NT2/D1 (cell line): Measurements from ENCODE around the gene OR2T1.
"Not testable (repeated sequence)": the region's sequence is repeated elsewhere in the genome, so short reads cannot be mapped to it uniquely, and the experiment has no call there.

ENCODE experiments used
- DNase-seq: peaks from one replicate; pipeline ENCODE4 v3.0.0-alpha.2; 2011; ENCODE audit warnings: low read depth, low spot score
- H3K27me3 ChIP-seq: 2 replicates; pipeline ENCODE4 v1.6.0; 2011; ENCODE audit warnings: mild to moderate bottlenecking; ENCODE audit not compliant: insufficient read length, insufficient read depth
- H3K36me3 ChIP-seq: 2 replicates; pipeline ENCODE4 v1.6.1; 2011; ENCODE audit warnings: mild to moderate bottlenecking, low read length, mixed read lengths; ENCODE audit not compliant: insufficient read depth, insufficient read length
- H3K4me1 ChIP-seq: 2 replicates; pipeline ENCODE4 v1.5.1; 2011; ENCODE audit not compliant: insufficient read depth, insufficient read length
- H3K4me3 ChIP-seq: 2 replicates; pipeline ENCODE4 v1.5.1; 2011; ENCODE audit warnings: low read depth; ENCODE audit not compliant: insufficient read length
- H3K9ac ChIP-seq: 2 replicates; pipeline ENCODE4 v1.6.0; 2011; ENCODE audit warnings: low read depth; ENCODE audit not compliant: insufficient read length
- H3K9me3 ChIP-seq: 2 replicates; pipeline ENCODE4 v1.5.1; 2011; ENCODE audit warnings: mild to moderate bottlenecking, low read length; ENCODE audit not compliant: insufficient read depth

OR2T1 gene

DNA sequence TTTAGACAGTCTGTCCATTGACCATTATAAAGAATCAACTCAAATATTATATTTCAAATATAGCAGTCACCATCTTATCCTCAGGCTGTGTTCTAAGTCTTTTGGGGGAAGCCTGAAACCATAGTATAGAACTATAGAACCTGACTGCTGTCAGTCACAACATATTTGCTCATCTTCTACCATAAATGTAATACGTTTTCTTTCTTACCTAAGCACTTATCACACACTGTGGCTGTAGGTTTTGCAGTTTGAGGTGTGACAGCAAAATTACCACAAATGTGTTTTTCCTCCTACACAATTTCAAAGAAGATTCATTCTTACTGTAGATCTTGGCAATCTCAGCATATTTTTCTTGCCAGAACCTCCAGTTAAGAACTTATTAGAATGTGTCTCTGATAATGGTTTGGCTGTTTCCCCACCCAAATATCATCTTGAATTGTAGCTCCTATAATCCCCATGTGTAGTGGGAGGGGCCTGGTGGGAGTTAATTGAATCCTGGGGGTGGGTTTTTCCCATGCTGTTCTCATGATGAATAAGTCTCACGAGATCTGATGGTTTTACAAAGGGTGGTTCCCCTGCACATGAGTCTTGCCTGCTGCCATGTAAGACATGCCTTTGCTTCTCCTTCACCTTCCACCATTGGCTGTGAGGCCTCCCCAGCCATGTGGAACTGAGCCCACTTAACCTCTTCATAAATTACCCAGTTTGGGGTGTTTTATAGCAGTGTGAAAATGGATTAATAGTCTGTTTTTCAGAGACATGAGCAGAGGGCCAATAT lies 39.8 kb downstream of the OR2T1 start:
- H3K27me3 ChIP-seq, H3K9ac ChIP-seq, DNase-seq, H3K4me3 ChIP-seq, H3K36me3 ChIP-seq, H3K9me3 ChIP-seq, H3K4me1 ChIP-seq: not testable (repeated sequence)

DNA sequence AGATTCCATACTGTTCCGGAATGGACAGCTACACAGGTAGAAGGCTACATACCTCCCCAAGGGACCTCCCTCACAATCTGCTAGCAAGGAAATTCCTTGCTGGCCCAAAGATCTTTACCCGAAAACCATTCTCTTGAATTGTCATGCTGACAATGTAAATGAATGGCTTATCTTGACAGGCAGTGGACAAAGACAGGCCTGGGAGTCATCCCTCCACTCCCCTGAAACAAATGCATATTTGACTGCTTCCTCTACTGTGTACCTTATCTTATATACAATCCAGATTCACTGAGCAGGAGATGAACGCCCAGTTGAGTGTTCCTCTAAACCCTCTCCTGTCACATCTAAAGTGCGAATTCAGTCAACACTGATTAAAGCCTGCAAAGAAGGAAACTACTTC lies 41.8 kb downstream of the OR2T1 start:
- not testable (repeated sequence) for H3K4me3 ChIP-seq, H3K9me3 ChIP-seq, H3K4me1 ChIP-seq, H3K27me3 ChIP-seq, H3K36me3 ChIP-seq, H3K9ac ChIP-seq
- peak; percentile 57 for DNase-seq

DNA sequence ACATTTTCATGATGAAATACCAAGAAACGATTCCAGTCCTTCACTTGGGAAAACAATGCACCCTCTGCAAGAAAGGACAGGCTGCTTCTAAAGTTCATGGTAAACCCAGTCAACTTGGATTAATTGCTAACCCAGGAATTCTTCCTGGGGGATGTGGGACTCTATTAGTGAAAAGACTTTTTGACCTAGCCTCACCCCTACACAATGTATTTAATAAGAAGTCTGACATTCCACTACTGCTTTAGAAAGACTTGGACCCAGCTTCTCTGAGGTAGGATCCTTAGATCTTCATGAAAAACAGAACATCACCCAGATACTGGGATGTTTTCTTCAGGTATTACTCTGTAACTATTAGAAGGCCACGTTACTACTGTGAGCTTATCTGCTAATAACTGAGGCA lies 42.6 kb downstream of the OR2T1 start, which contains the start of gene OR2T2:
Gene OR2T2, plus strand, starts transcription at position 239 of the 400 bp plus-strand sequence. CDS start 7,161 bp downstream, outside the sequence.
- not testable (repeated sequence) for H3K9me3 ChIP-seq, DNase-seq, H3K4me1 ChIP-seq, H3K36me3 ChIP-seq, H3K4me3 ChIP-seq, H3K27me3 ChIP-seq, H3K9ac ChIP-seq

DNA sequence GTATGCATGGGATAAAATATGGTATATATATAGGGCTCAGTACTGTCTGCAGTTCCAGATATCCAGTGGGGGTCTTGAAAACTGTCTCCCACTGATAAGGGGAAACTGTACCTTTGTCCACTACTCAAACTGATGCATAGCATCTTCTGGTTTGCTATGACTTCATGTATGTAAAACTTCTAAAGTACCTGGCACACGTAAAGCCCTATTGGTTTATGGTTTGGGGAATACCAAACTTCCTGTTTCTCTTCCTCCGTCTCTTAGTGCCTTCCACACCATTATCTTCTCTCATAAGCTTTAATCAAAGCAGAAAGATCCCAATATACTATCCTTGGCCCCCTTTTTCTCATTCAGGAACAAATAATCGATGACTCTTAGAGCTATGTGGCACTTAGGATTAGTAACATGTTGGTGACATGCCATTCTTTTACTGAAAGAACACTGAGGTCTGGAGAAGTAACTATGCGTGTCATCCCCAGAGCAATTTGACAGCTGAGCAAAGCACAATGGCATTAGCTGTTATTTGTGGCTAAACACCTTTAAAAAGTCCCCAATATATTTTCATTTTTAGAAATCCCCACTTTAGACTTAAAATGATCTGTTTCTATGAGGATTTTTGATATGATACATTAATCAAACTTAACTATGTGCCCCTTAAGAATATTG lies 45.7 kb downstream of the OR2T1 start:
- H3K4me3 ChIP-seq, DNase-seq, H3K4me1 ChIP-seq, H3K9ac ChIP-seq, H3K27me3 ChIP-seq, H3K9me3 ChIP-seq, H3K36me3 ChIP-seq: not testable (repeated sequence)

DNA sequence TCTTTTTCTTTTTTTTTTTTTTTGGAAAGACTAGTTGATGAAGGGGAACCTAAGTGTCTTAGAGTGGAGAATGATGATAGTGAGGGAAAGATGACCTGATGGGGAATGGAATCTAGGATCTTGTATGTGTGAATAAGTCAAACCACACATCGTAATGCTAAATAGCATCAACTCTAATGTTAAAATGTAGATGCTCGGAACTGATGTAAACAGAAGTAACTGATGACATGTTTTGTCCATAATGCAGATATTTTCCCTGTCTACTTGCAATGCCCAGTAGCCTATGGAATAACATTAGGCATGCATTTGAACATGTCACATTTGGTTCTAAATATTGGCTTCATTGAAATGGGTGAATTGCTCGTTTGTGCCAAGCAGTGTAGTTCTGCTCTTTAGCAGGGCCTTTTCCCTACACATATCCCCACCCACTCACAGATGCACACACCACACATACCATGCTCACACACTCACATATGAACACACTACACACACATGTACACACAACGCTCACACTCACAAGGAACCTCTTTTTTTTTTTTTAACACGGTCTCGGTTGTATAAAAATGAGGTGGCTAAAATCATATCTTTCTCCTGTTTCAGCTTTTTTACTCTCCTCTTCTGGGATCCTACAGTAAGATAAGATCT lies 47.1 kb downstream of the OR2T1 start:
- H3K9me3 ChIP-seq, H3K9ac ChIP-seq, H3K4me3 ChIP-seq, H3K36me3 ChIP-seq, H3K4me1 ChIP-seq, DNase-seq, H3K27me3 ChIP-seq: not testable (repeated sequence)

DNA sequence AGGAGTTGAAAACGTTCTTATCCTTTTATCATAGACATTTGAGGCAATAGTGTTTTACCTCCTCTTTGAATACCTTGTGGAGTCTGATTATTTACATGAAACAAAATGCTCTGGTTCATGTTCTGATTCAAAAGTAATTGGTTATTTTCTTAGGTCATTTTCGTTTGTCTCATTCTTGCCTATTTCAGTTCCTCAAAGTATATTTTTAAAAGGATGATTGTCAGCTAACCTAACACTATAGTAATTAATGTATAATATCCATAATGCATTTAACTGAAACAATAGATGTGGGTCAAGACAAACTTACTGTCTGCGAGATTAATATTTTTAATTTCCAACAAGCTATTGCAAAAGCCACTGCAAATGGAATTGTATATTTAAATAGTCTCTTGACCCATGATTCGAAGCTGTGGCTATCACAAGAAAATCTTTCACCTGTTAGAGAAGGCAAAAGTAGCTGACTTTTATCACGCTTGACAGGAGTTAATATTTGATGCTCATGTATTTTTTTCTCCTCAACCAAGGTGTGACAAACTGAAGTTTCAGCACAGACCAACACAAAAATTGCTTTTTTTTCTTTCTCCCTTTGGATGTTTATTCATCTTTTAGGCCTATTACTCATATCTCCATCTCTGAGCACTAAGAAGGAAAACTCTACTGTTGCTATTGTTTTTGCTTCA lies 47.8 kb downstream of the OR2T1 start:
- not testable (repeated sequence) for H3K9me3 ChIP-seq, H3K36me3 ChIP-seq, H3K4me3 ChIP-seq, H3K9ac ChIP-seq, DNase-seq, H3K4me1 ChIP-seq, H3K27me3 ChIP-seq

DNA sequence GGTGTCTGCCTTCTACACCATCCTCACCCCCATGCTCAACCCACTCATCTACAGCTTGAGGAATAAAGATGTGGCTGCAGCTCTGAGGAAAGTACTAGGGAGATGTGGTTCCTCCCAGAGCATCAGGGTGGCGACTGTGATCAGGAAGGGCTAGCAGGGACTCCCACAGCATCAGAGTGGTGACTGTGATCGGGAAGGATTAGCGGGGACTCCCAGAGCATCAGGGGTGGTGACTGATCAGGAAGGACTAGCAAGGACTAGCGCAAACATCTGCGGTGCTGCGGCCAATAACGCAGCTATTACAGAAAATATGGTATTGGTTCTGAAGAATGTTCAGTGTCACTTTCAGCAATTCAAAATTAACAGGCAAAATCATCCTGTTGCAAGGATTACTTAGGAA lies 50.8 kb downstream of the OR2T1 start:
- not testable (repeated sequence) for H3K4me3 ChIP-seq, H3K27me3 ChIP-seq

DNA sequence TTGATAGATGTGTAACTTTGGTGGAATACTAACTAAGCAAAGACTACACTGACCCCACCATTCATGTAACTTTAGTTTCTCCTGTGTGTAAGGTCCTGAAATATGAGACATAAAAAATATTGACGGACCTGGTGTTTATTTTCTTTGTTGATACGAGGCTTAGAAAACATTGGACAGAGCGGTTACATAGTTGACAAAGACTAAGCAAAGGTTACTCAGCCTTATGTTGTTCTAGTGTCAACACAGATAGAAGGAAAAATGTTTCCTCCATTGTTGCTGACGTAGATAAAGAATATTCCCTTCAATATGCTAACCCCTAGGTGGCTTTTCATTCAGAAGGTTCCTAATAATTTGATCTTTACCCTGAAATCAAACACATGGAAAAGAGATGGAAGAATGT lies 52.2 kb downstream of the OR2T1 start:
- H3K9ac ChIP-seq, H3K27me3 ChIP-seq, H3K4me3 ChIP-seq, DNase-seq, H3K9me3 ChIP-seq, H3K4me1 ChIP-seq, H3K36me3 ChIP-seq: not testable (repeated sequence)

More for the DNA sequence above, 50.8 kb downstream of the OR2T1 start:
- not testable (repeated sequence) for H3K36me3 ChIP-seq, DNase-seq, H3K9me3 ChIP-seq, H3K9ac ChIP-seq, H3K4me1 ChIP-seq

DNA sequence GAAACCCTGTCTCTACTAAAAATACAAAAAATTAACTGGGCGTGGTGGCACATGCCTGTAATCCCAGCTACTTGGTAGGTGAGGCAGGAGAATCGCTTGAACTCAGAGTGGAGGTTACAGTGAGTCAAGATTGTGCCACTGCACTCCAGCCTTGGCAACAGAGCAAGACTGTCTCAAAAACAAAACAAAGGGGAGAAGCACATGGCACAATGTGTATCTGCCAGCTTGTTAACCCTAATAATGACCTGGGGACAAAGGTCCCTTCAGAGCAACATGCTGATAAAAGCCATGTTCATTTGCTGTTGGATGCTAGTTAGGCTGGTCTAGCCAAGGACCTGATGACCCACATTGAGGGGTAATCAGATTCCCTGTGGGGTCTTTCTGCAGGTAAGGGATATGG lies 53.8 kb downstream of the OR2T1 start:
- H3K4me3 ChIP-seq, H3K9ac ChIP-seq, H3K36me3 ChIP-seq, H3K4me1 ChIP-seq, DNase-seq, H3K27me3 ChIP-seq, H3K9me3 ChIP-seq: not testable (repeated sequence)
